HepG2 (cell line): ENCODE results near the gene IFNA1. TPM values are rescaled to one million over a fixed set of nuclear protein-coding genes. Genes with fewer than 3 reads are reported as not detected.

ENCODE experiments used
- ATAC-seq: fragments of 200-7000 bp; cut with Tn5 transposase; 3 replicates; pipeline ENCODE4 v1.9.1; 2020; ENCODE audit warnings: mild to moderate bottlenecking, moderate library complexity
- BruUV-seq: library from RNA; stranded (reverse); fragments of 400-500 nt; replicated peaks from 2 replicates; lab custom pipeline; 2021; lab: Mats Ljungman, UMichigan
- CTCF ChIA-PET: fragments of 300-600 bp; formaldehyde crosslinking; extraction: SDS; loops from one replicate; lab custom pipeline; 2021; ENCODE audit warnings: low total read pairs, inconsistent platforms, low intra/inter-chr PET ratio; lab: Yijun Ruan, JAX
- POLR2A ChIA-PET: fragments of 350-600 bp; sonication (Branson Sonifier 250); formaldehyde crosslinking; loops from one replicate; lab custom pipeline; 2020; ENCODE audit warnings: antibody characterized with exemption, inconsistent platforms; lab: Yijun Ruan, JAX
- DNase-seq: peaks from one replicate; pipeline ENCODE4 v3.0.0-alpha.2; 2015; ENCODE audit warnings: low spot score
- FAIRE-seq: peaks from 3 replicates; lab custom pipeline; 2011; peaks lifted over from hg19 to GRCh38; lab: Jason Lieb, UNC
- H2AFZ ChIP-seq: one replicate; pipeline ENCODE4 v1.6.1; 2011; ENCODE audit warnings: low read length, inconsistent platforms
- H3K27ac ChIP-seq: fragments of 300-600 bp; 3 replicates; pipeline ENCODE4 v1.8.0; 2011; ENCODE audit warnings: mixed run types, mild to moderate bottlenecking, mixed read lengths, low read length, inconsistent platforms; ENCODE audit not compliant: insufficient read depth; ENCODE audit errors: extremely low read length
- H3K27me3 ChIP-seq, 2 experiments: fragments of 200-600 bp in 1 of 2; 2 replicates in 1 of 2; 3 replicates in 1 of 2; pipeline versions ENCODE4 v1.6.0 to v1.8.0; 2011; ENCODE audit warnings: low read length in 2 of 2, mild to moderate bottlenecking in 2 of 2, moderate library complexity in 2 of 2, inconsistent platforms in 1 of 2; ENCODE audit not compliant: insufficient read depth in 2 of 2, control insufficient read depth in 1 of 2
- H3K36me3 ChIP-seq, 2 experiments: fragments of 200-600 bp in 1 of 2; replicated peaks in 1 of 2; 2 replicates in 1 of 2; 3 replicates in 1 of 2; pipeline versions ENCODE4 v1.5.1 to v1.8.0; 2011; ENCODE audit warnings: low read length in 2 of 2, inconsistent platforms in 1 of 2; ENCODE audit not compliant: insufficient read depth in 2 of 2, control insufficient read depth in 1 of 2
- H3K4me1 ChIP-seq: 2 replicates; pipeline ENCODE4 v1.5.1; 2012; ENCODE audit warnings: low read length, inconsistent platforms; ENCODE audit not compliant: insufficient read depth
- H3K4me2 ChIP-seq: 2 replicates; pipeline ENCODE4 v1.6.0; 2011; ENCODE audit warnings: low read depth, low read length, inconsistent platforms
- H3K4me3 ChIP-seq, 3 experiments: fragments of 200-600 bp in 1 of 3; sonication (generic), shearing (Covaris generic) in 1 of 3; replicated peaks in 1 of 3; 2 replicates each; pipeline ENCODE4 v1.5.1; 2011 to 2016; ENCODE audit warnings: low read length in 3 of 3, inconsistent platforms in 2 of 3, low read depth in 2 of 3, mild to moderate bottlenecking in 2 of 3, control low read depth in 1 of 3, mixed read lengths in 1 of 3; ENCODE audit not compliant: insufficient read depth in 1 of 3
- H3K79me2 ChIP-seq: one replicate; pipeline ENCODE4 v1.6.1; 2011; ENCODE audit warnings: low read length, inconsistent platforms; ENCODE audit not compliant: insufficient read depth
- H3K9ac ChIP-seq: 2 replicates; pipeline ENCODE4 v1.6.0; 2011; ENCODE audit warnings: mild to moderate bottlenecking, low read depth, low read length, inconsistent platforms; ENCODE audit not compliant: insufficient read depth
- H3K9me3 ChIP-seq: 2 replicates; pipeline ENCODE4 v1.5.1; 2012; ENCODE audit warnings: mild to moderate bottlenecking, low read length
- H4K20me1 ChIP-seq: 2 replicates; pipeline ENCODE4 v1.6.0; 2011; ENCODE audit warnings: inconsistent platforms, mild to moderate bottlenecking, low read length, moderate library complexity; ENCODE audit not compliant: insufficient read depth
- ARID3A ChIP-seq: IDR thresholded peaks from 2 replicates; pipeline ENCODE4 v1.6.1; 2012; ENCODE audit warnings: low read depth, low read length, improper control_type of control experiment
- DMAP1 ChIP-seq: IDR thresholded peaks from 2 replicates; pipeline ENCODE4 v1.6.1; 2016
- DNMT1 ChIP-seq: sonication (generic); formaldehyde crosslinking; IDR thresholded peaks from 2 replicates; pipeline ENCODE4 v1.5.1; 2020; ENCODE audit warnings: mild to moderate bottlenecking, missing genetic modification reagents
- FOXA3 ChIP-seq: IDR thresholded peaks from 2 replicates; pipeline ENCODE4 v1.6.1; 2016; ENCODE audit warnings: missing genetic modification reagents, missing compliant biosample characterization
- FOXP1 ChIP-seq, 2 experiments: fragments of 450-650 bp in 1 of 2; IDR thresholded peaks; 2 replicates each; pipeline ENCODE4 v1.6.1; 2017 to 2018; ENCODE audit warnings: antibody characterized with exemption in 1 of 2
- KDM2A ChIP-seq: sonication (generic); formaldehyde crosslinking; IDR thresholded peaks from 2 replicates; pipeline ENCODE4 v1.4.0; 2020; ENCODE audit warnings: low read depth, missing genetic modification reagents, borderline replicate concordance
- KDM6A ChIP-seq: IDR thresholded peaks from 2 replicates; pipeline ENCODE4 v1.6.1; 2016; ENCODE audit warnings: low read depth
- KLF9 ChIP-seq: IDR thresholded peaks from 2 replicates; pipeline ENCODE4 v1.6.1; 2016; ENCODE audit warnings: low read depth
- MEF2D ChIP-seq: sonication (generic); formaldehyde crosslinking; IDR thresholded peaks from 2 replicates; pipeline ENCODE4 v1.5.1; 2020; ENCODE audit warnings: mild to moderate bottlenecking, missing genetic modification reagents
- NFE2 ChIP-seq: sonication (generic); formaldehyde crosslinking; IDR thresholded peaks from 2 replicates; pipeline ENCODE4 v1.4.0; 2020; ENCODE audit warnings: missing genetic modification reagents
- PREB ChIP-seq: sonication (generic); formaldehyde crosslinking; IDR thresholded peaks from 2 replicates; pipeline ENCODE4 v1.4.0; 2020; ENCODE audit warnings: missing genetic modification reagents
- SRSF4 ChIP-seq: fragments of 200-400 bp; formaldehyde crosslinking; IDR thresholded peaks from one replicate; pipeline ENCODE4 v1.6.1; 2018; ENCODE audit warnings: mild to moderate bottlenecking, low read depth, low read length, moderate library complexity; ENCODE audit not compliant: poor library complexity, severe bottlenecking
- TCF7 ChIP-seq: sonication (generic); IDR thresholded peaks from 2 replicates; pipeline ENCODE4 v1.6.1; 2016; ENCODE audit warnings: antibody characterized with exemption, low read depth
- ZGPAT ChIP-seq: IDR thresholded peaks from 2 replicates; pipeline ENCODE4 v1.6.1; 2016; ENCODE audit warnings: mild to moderate bottlenecking
- ZMAT3 ChIP-seq: sonication (generic); formaldehyde crosslinking; conservative IDR thresholded peaks from 2 replicates; pipeline ENCODE4 v1.7.0; 2021; ENCODE audit warnings: missing genetic modification reagents
- ZNF317 ChIP-seq: sonication (generic); formaldehyde crosslinking; IDR thresholded peaks from 2 replicates; pipeline ENCODE4 v1.5.0; 2020; ENCODE audit warnings: mild to moderate bottlenecking, missing genetic modification reagents
- ZNF326 ChIP-seq: sonication (generic); formaldehyde crosslinking; IDR thresholded peaks from 2 replicates; pipeline ENCODE4 v1.4.0; 2020; ENCODE audit warnings: missing genetic modification reagents, borderline replicate concordance
- ZNF343 ChIP-seq: sonication (generic); formaldehyde crosslinking; IDR thresholded peaks from 2 replicates; pipeline ENCODE4 v1.4.0; 2020; ENCODE audit warnings: mild to moderate bottlenecking, missing genetic modification reagents
- ZNF451 ChIP-seq: sonication (generic); formaldehyde crosslinking; IDR thresholded peaks from 2 replicates; pipeline ENCODE4 v1.5.0; 2020; ENCODE audit warnings: mild to moderate bottlenecking, missing genetic modification reagents
- ZNF552 ChIP-seq: sonication (generic); formaldehyde crosslinking; IDR thresholded peaks from 2 replicates; pipeline ENCODE4 v1.9.0; 2022; ENCODE audit warnings: missing genetic modification reagents, mild to moderate bottlenecking, borderline replicate concordance
- ZNF670 ChIP-seq: sonication (generic); formaldehyde crosslinking; IDR thresholded peaks from 2 replicates; pipeline ENCODE4 v1.8.0; 2022; ENCODE audit warnings: mild to moderate bottlenecking, missing genetic modification reagents, borderline replicate concordance
- ZNF800 ChIP-seq: sonication (generic); formaldehyde crosslinking; IDR thresholded peaks from 2 replicates; pipeline ENCODE4 v1.4.0; 2020; ENCODE audit warnings: missing genetic modification reagents
- WGBS: methylation state at CpG from one replicate; pipeline ENCODE4 v1.1.6; 2017; ENCODE audit warnings: low lambda C conversion rate; 5-methylcytosine and 5-hydroxymethylcytosine counted together
- in situ Hi-C: cut with HindIII; loops from 2 replicates; pipeline ENCODE4 v1.10.0; 2017; ENCODE audit warnings: low pct_unique_long_range_greater_than_20kb; ENCODE audit not compliant: extremely low pct_ligation_motif_present
- intact Hi-C: fragments of 100-400 bp; cut with micrococcal nuclease; formaldehyde crosslinking; loops from one replicate; pipeline ENCODE4 v1.10.0; 2022; ENCODE audit not compliant: unreplicated experiment
- polyA plus RNA-seq, 8 experiments: library from polyadenylated mRNA; depleted of rRNA in 3 of 8; stranded (reverse) in 7 of 8; unstranded in 1 of 8; fragments of >200 nt; fragmentation: Illumina TruSeq in 4 of 8; extraction: Trizol in 4 of 8; gene quantifications; 2 replicates each; pipeline versions ENCODE4 v1.2.1 to v1.2.3, GENCODE V29; 2011 to 2016; ENCODE audit warnings: low read depth in 4 of 8, missing spikeins in 1 of 8, mixed read lengths in 1 of 8; ENCODE audit not compliant: insufficient read depth in 1 of 8
- total RNA-seq, 5 experiments: library from RNA; depleted of rRNA; stranded (reverse); fragments of >200 nt; fragmentation: Illumina TruSeq; extraction: Trizol; gene quantifications; 2 replicates each; pipeline ENCODE4 v1.2.3, GENCODE V29; 2016; ENCODE audit warnings: low read depth in 1 of 5

IFNA1 gene
- total and polyA plus RNA-seq, 2 of the 13 experiments (the other 11 are each of a cell fraction or from before 2014, with no cell fraction given): not detected

GRCh38 chr9:21461377-21461776 is 21.1 kb downstream of the IFNA1 start:
- DNase-seq: peak; percentile 54
- no peaks in the 10 kb centered on the region for H3K79me2 ChIP-seq
- H3K9ac ChIP-seq: no peak overlapping the region
- FAIRE-seq: no peak
- no peak overlapping the region for H3K4me2 ChIP-seq
- no peak overlapping the region for H2AFZ ChIP-seq
- H3K27me3 ChIP-seq: no peaks in the 10 kb centered on the region
- CTCF ChIA-PET: no interaction called here
- H3K27ac ChIP-seq: no peak overlapping the region
- H3K4me1 ChIP-seq: peaks cover 5% of the 10 kb centered on the region; the same call in 1 of the 2 replicates
- BruUV-seq: no TSS peak
- ATAC-seq: peak; percentile 28; the same call in 1 of the 3 replicates
- H3K9me3 ChIP-seq: no peaks in the 10 kb centered on the region
- POLR2A ChIA-PET: no interaction called here
- H4K20me1 ChIP-seq: no peaks in the 10 kb centered on the region
- H3K36me3 ChIP-seq: no peaks in the 10 kb centered on the region
- in situ Hi-C loops (loop anchor here (10.0 kb wide), 1 partner anchor 333 kb away; no protein-coding TSS in a partner anchor), intact Hi-C loops (no loop called here)
- no peak overlapping the region for H3K4me3 ChIP-seq
- WGBS: 0% methylated on average over 1 of the region's 1 CpG
- TF ChIP-seq ZMAT3 (CRISPR knock-in tag) (no peak), ZNF800 (no peak), ZNF343 (CRISPR knock-in tag) (no peak), MEF2D (CRISPR knock-in tag) (no peak), KLF9 (no peak), KDM6A (CRISPR knock-in tag) (peak; percentile 38; the same call in 1 of the 2 replicates), TCF7 (peak; percentile 33; the same call in 1 of the 2 replicates), ARID3A (peak; percentile 94), ZNF552 (CRISPR knock-in tag) (no peak), ZNF451 (CRISPR knock-in tag) (no peak), ZGPAT (CRISPR knock-in tag) (0 out of 2 replicates have a peak, but pooled peaks have one; percentile 44), PREB (no peak), DNMT1 (CRISPR knock-in tag) (no peak), KDM2A (CRISPR knock-in tag) (no peak), DMAP1 (CRISPR knock-in tag) (no peak), ZNF317 (CRISPR knock-in tag) (no peak), ZNF326 (CRISPR knock-in tag) (no peak), FOXA3 (peak; percentile 91), FOXP1 (IDR thresholded peaks at IDR 0.05) (no peak), FOXP1 (CRISPR knock-in tag; IDR thresholded peaks at IDR 0.05) (peak; percentile 72), NFE2 (CRISPR knock-in tag) (no peak), SRSF4 (no peak), ZNF670 (CRISPR knock-in tag) (no peak)
